NCI-H345 treated with DMSO at 0.1 percent for 48 hours (cell line): ENCODE results near the gene NEK3.
"Not testable (repeated sequence)": the region's sequence is repeated elsewhere in the genome, so short reads cannot be mapped to it uniquely, and the experiment has no call there.

Experiments used
- DNase-seq: peaks from one replicate; lab custom pipeline; 2025; ENCODE audit not compliant: unreplicated experiment; lab: John Stamatoyannopoulos, UW

Gene NEK3

GRCh38 chr13:52159159-52159982 is at the start of gene NEK3:
Gene NEK3, minus strand, starts transcription at chr13:52159597. Its CDS starts 3,406 bp downstream, at chr13:52156191.
- DNase-seq, result peak; percentile 25

- not testable (repeated sequence) for DNase-seq
Measured at GRCh38 chr13:52208384-52208783, 49.0 kb upstream of the NEK3 start.

GRCh38 chr13:52207896-52208295 is 48.5 kb upstream of the NEK3 start:
- not testable (repeated sequence) for DNase-seq

- not testable (repeated sequence) for DNase-seq
Measured at GRCh38 chr13:52207337-52207736, 47.9 kb upstream of the NEK3 start.

- DNase-seq, result not testable (repeated sequence)
Measured at GRCh38 chr13:52204546-52204945, 45.1 kb upstream of the NEK3 start.

- not testable (repeated sequence) for DNase-seq
Measured at GRCh38 chr13:52203864-52204263, 44.5 kb upstream of the NEK3 start.

- not testable (repeated sequence) for DNase-seq
Measured at GRCh38 chr13:52202506-52202905, 43.1 kb upstream of the NEK3 start.

- not testable (repeated sequence) for DNase-seq
Measured at GRCh38 chr13:52201439-52202193, 42.2 kb upstream of the NEK3 start.

GRCh38 chr13:52195401-52195837 is 36.0 kb upstream of the NEK3 start:
- DNase-seq, result no peak

GRCh38 chr13:52194184-52194868 is 34.9 kb upstream of the NEK3 start:
- peak; percentile 48 for DNase-seq

- DNase-seq, result not testable (repeated sequence)
Measured at GRCh38 chr13:52193587-52194183, 34.3 kb upstream of the NEK3 start.

GRCh38 chr13:52187424-52188187 is 28.2 kb upstream of the NEK3 start:
- not testable (repeated sequence) for DNase-seq

- no peak for DNase-seq
Measured at GRCh38 chr13:52187029-52187423, 27.6 kb upstream of the NEK3 start.

GRCh38 chr13:52181316-52181954 is 22.0 kb upstream of the NEK3 start:
- DNase-seq, result not testable (repeated sequence)

- no peak for DNase-seq
Measured at GRCh38 chr13:52179925-52180324, 20.5 kb upstream of the NEK3 start.

GRCh38 chr13:52177276-52177675 is 17.9 kb upstream of the NEK3 start:
- DNase-seq, result no peak

- not testable (repeated sequence) for DNase-seq
Measured at GRCh38 chr13:52173970-52174369, 14.6 kb upstream of the NEK3 start.

- DNase-seq, result no peak
Measured at GRCh38 chr13:52173373-52173772, 14.0 kb upstream of the NEK3 start.

- DNase-seq, result not testable (repeated sequence)
Measured at GRCh38 chr13:52171686-52172085, 12.3 kb upstream of the NEK3 start.
